GM12891 (cell line): ENCODE data around the gene CABLES1.

Experiments used
- POLR2AphosphoS5 ChIP-seq: IDR thresholded peaks from 2 replicates; pipeline ENCODE4 v1.6.1; 2011; ENCODE audit warnings: low read depth, low read length, control low read depth
- TAF1 ChIP-seq: IDR thresholded peaks from 2 replicates; pipeline ENCODE4 v1.6.1; 2011; ENCODE audit warnings: low read depth, low read length, control low read depth

- TF ChIP-seq TAF1 (no peak), POLR2AphosphoS5 (no peak)
These were observed 144.6 kb downstream of the CABLES1 start for GRCh38 chr18:23279931-23280330.
